SH-SY5Y (cell line): ENCODE results near the gene TRIM47.

Experiments
- GATA2 ChIP-seq: IDR thresholded peaks from 2 replicates; pipeline ENCODE4 v1.6.1; 2011; ENCODE audit warnings: mild to moderate bottlenecking, low read depth, low read length
- GATA3 ChIP-seq: IDR thresholded peaks from 2 replicates; pipeline ENCODE4 v1.6.1; 2011; ENCODE audit warnings: low read depth, mild to moderate bottlenecking, low read length, moderate library complexity

The TRIM47 gene

DNA sequence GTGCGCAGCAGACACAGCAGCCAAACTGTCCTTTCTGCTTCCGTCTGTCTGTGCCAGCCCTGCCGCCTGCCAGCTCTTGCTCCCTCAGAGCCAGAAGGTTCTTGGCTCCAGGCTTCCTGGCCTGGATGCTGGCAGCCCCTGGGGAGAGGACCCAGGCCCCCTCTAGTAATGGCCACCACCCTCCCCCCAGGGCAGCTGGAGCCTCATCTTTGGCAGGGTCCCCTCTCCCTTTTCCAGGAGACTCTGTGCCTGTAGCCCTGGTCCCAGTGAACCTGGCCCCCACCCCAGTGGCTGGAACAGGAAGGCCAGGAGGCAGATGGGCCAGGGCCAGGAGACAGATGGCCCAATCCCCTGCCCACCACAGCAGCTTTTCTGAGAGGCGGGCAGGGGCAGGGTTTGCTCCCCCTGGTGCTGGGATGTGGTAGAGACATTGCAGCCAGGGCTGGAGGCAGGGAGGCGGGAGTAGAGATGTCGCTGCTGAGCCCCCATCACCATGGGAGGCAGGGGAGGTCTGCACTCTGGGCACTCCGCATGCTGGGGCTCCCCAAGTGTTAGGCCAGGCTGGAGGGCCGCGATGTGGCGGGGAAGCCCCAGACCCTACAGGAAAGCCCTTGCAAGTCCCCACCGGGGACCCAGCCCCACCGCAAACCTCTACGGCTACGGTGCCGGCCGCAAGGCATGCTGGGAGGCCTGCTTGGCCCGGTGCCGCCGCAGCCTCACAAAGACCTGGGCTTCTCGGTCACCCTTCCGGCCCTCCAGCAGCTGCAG, 50.9 kb downstream of the TRIM47 start:
- TF ChIP-seq GATA3 (no peak), GATA2 (no peak)

DNA sequence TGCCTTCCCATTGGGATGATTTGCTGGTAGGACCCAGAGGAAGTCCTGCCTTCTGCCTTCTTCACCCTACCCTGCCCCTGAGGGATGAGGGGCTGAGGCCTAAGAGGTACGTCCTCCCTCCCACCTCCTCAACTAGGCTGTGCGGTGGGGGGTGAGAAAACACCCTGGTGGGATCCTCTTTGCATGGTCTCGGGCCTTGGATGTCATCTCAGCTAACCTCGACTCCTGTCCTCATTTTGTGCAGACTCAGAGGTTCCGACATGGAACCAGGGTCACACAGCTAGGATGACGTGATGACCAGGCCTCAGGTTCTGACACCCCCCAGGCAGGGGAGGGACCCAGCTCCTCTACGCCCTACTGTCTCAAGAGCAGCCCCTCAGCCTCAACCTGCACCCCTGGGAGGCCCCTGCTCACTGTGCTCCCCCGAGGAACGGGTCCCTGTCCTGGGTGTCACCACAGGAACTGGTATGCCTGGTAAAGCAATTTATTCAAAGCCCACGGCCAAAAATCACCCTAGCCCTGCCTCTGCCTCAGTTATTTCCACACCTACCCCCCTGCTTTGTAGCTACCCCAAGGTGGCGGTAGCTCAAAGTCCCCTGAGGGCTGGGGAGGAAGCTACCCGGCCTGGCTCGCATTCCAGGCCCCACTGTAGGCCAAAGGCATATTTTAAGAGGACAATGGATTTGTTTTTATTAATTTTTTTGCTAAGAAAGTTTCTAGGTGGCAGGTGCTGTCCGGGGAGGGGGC, 51.6 kb downstream of the TRIM47 start:
- no peak for TF ChIP-seq GATA2
- TF ChIP-seq GATA3: no peak

GRCh38 chr17:75825748-75826370, 52.5 kb downstream of the TRIM47 start:
- TF ChIP-seq GATA3 (no peak), GATA2 (no peak)

DNA sequence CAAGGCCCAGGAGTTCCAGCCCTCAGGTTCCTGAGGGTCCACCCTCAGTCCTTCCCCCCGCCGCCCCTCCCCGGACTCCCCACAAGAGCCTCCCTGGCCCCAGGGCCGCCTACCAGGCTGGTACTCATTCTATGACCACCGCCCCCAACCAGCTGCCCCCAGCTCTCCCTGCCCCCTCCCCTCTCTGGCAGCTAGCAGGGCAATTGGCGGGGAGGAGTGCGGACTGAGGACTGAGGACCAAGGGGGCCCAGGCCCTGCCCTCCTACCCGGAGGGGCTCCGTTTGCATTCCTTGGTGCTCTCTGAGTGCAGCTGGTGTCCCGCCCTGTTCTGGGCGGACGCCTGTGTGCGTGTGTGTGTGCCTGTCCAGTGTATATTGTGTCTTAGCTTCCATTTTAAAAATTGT, 53.2 kb downstream of the TRIM47 start:
- TF ChIP-seq GATA3 (no peak), GATA2 (no peak)

- no peak for TF ChIP-seq GATA2
- TF ChIP-seq GATA3: no peak
Measured at GRCh38 chr17:75824666-75825065, 53.7 kb downstream of the TRIM47 start.
